HG03442 (cell line): ENCODE results near the gene ZDHHC17.
A peak's percentile ranks its signal among the peaks of the same experiment; 100 is the strongest.

Experiments used
- ATAC-seq: cut with Tn5 transposase; IDR thresholded peaks from one replicate; pipeline ENCODE4 v1.9.1; 2021; ENCODE audit warnings: mild to moderate bottlenecking, moderate library complexity; ENCODE audit not compliant: unreplicated experiment

Gene ZDHHC17

GRCh38 chr12:76874491-76875190 is 110.7 kb downstream of the ZDHHC17 start:
- no peak for ATAC-seq

DNA sequence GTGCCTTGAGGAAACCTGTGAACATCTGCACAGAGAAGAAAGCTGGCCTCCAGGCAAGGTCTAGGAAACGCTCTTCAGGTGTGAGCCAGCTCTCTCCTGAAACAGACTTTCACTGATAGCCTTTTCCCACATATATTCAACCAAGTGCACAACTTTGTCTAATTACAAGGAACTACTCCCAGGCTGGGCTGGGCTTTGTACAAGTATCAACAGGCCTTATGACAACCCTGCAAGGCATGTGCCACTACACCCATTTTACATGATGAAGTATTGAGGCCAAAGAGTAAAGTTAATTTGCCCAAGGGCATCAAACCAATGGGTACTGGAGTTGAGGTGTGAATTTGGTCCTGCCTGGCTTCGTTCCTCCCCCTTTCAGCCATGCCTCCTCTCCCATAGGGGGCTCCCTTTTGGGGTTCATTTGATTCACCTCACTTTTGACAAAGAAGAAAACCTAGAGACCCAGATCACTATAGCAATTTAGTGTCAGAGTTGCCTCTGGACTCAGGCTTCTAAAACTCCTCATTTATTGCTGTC is 112.8 kb downstream of the ZDHHC17 start:
- ATAC-seq: no peak

DNA sequence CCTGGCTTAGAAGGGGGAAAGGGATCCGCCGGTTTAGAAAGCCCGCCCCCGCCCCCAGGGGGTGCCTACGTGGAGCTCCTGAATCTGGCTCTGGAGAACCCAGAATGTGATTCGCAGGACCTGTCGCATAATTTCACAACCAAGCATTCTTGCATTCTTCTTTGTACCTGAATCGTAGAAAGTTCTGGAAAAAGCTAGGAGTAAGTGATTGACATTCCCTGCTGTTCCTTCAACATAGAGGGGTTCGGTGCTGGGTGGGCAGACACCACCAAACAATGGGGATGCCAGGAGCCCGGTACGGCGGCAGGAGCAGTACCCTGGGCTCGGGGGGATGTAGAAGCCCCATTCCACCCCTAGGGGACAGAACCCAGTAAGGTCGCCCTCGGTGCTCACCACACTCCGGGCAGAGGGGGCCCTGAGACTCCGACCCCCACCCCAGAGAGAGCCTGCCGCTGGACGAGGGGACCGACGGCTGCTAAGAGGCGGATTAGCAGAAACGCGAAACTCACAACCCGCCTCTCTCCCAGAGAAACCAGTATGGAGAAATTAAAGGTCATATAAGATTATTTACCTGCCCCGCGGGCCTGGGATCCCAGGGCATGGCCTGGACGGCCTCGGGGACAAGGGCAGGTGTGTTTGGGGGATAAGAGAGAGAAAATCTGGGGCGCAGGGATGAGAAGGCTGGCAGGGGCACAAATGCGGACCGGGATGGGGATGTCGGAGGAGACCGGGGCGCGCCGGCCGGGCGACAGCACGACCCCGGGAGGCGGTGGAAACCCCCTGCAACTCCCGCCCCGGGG is 114.4 kb downstream of the ZDHHC17 start:
- peak; percentile 26 for ATAC-seq

DNA sequence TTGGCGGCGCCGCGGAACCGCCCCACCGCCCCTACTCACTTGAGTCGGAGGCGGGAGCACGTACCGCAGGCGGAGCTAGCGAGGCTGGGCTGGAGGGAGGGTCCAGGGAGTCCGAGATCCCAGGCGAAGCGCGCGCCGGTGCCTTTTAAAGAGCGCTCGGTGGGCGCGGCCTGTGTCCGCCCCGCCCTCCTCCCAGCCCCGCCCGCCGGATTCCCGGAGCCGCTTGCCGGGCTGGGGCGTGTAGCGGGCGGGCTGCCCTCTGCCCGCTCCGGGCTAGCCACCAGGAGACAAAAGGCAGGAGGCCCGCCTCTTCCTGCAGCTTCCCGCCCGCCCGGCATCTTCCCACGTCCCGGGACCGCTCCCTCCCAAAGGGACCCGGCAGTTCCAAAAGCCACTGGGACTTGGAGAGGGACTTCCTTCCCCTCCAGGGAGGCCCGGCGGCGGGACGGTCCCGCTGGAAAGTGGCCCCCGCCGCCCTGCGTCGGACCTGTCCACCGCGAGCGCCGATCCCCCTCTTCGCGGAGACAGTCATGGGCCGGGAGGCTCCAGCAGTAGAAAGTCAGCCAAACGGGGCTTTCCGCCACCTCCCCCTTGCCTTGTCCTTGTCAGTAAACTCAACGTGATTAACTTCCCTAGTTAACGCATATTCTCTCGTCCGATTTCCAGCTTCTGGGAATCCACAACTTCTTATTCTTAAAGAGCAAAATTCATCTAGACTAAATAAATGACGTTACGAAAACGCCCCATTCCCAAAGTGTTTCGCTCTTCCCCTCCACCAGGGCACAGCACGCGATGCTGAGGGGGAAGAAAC is 115.2 kb downstream of the ZDHHC17 start, which contains the start of gene CSRP2:
TSS of gene CSRP2 (minus strand) at position 121 of the 811 bp plus-strand sequence. CDS start 12,759 bp downstream, outside the sequence.
- peak; percentile 91 for ATAC-seq

GRCh38 chr12:76879710-76880518 is 116.0 kb downstream of the ZDHHC17 start:
- no peak for ATAC-seq

GRCh38 chr12:76880519-76881023 is 116.7 kb downstream of the ZDHHC17 start:
- ATAC-seq: no peak

DNA sequence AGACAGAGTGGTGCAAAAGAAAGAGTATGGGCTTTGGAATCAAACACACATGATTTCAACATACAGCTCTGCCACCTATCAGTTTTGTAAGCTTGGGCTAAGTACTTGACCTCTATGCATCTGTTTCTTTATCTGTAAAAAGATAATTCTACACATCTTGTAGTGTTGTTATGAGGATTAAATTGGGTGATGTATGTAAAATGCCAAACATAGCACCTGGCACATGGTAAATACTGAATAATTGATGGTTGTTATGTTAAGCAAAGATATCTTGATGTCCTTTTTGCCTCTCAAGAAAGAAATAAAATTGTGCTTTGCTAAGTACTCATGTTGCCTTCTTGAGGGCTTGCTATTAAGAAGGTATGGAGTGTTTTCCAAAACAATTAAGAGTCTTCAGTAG is 117.2 kb downstream of the ZDHHC17 start:
- no peak for ATAC-seq

- no peak for ATAC-seq
Observed at GRCh38 chr12:76882367-76882766, 118.5 kb downstream of the ZDHHC17 start.

DNA sequence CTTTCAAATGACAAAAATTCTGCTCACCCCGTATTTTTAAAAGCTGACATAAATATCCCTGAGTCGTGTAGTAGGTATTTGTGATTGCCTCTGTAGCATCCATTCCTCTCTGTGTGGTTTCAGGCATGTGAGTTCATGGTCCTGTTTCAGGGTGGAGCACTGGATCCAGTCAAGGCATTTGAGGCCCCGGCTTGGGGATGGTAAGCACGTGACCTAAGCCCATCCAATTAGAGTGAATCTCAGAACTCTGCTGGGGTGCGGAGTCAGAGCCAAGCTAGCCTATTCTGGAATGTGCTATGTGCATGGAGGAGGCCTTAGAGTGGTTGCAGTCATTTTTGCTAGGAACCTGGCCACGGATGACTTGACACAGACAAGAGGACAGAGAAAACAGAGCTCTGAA is 119.2 kb downstream of the ZDHHC17 start:
- no peak for ATAC-seq

- no peak for ATAC-seq
Observed at GRCh38 chr12:76883811-76884210, 119.9 kb downstream of the ZDHHC17 start.

DNA sequence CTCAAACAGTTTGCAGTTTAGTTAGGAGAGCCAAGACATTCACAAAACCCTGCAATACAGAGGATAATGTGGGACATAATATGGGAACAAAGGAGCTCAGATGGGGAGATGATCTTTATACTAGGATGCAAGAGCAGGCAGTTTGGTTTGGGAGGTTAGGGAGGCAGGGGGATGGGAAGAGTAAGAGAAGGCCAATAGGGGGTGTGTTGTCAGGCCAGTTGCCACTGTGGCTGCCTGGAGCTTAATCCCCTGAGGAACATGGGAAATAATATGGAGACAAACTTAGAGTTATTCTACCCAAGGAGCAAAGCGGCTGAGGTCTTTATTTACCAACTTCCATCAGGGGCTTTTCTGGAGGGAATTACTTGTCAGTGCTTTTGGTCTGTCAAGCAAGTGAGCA is 124.9 kb downstream of the ZDHHC17 start:
- no peak for ATAC-seq

GRCh38 chr12:76890151-76891143 is 126.5 kb downstream of the ZDHHC17 start:
- ATAC-seq: no peak

GRCh38 chr12:76891609-76892008 is 127.7 kb downstream of the ZDHHC17 start:
- no peak for ATAC-seq

DNA sequence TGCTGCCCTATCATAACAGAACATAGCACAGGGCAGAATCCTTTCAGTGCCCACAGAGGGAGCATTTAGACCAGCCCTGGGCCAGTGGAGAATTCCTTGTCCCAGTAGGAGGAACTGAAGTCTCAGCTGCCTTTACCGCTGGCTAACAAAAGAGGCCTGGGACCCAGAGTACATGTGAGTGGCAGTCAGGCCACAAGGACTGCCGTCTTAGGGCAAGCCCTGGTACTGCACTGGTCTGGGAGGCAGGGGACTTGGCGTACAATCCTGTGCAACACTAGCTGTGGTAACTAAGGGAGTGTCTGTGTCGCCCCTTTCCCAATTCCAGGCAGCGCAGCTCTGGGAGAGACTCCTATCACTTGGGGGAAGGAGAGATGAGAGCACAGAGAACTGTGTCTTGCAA is 131.9 kb downstream of the ZDHHC17 start:
- ATAC-seq: no peak

DNA sequence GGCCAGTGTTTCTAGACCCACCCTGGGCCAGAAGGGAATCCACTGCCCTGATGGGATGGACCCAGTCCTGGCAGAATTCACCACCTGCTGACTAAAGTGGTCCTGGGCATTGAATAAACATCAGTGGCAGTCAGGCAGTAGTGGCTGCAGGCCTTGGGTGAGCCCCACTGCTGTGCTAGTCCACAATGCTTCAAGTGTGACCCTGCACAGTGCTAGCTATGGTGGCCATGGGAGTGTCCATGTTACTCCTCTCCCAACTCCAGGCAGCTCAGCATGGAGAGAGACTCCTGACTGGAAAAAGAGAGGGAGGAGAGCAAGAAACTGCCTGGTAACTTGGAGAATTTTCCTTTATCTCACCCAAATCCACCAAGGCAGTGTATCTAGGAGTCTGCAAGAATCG is 132.4 kb downstream of the ZDHHC17 start:
- ATAC-seq: no peak

- ATAC-seq: no peak
Observed at GRCh38 chr12:76898442-76898841, 134.5 kb downstream of the ZDHHC17 start.

DNA sequence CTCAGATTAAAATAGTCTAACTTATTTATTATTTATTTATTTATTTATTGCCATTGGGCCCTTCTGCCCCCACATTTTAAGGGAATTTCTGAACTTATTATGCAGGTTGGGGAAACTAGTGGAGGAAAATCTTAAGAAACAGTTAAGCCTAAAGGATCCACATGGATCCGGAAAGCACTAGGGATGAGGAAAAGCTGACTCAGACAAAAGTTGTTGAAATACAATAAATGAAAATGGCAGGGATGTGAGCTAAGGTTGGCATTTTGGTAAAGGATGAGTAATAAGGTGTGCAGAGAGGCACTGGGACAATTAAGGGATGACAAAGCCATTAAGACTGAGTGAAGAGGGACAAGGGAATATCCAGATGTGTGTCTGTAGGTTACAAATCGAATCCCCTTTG is 135.6 kb downstream of the ZDHHC17 start:
- ATAC-seq: no peak

- no peak for ATAC-seq
Observed at GRCh38 chr12:76901628-76902380, 137.9 kb downstream of the ZDHHC17 start.
